ENCODE results near the gene MCM3.

DNA sequence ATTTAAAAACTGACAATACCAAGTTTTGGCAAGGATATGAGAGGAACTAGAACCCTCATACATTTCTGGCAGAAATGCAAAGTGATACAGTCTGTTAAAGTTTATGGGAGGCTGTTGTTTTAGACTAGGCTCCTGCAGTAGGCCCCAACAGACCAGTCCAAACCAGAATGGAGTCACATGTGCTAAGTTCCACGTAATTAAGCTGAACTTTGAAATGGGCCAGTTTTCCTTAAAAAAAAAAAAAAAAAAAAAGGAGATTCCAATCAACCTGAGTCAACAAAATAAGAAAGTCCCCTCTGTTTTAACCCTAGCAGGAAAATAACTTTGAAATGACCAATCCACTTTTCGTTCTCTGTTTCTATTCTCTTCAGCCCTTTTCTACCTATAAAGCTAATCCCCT, 66.8 kb downstream of the MCM3 start:
- TF ChIP-seq, protein P1, sequence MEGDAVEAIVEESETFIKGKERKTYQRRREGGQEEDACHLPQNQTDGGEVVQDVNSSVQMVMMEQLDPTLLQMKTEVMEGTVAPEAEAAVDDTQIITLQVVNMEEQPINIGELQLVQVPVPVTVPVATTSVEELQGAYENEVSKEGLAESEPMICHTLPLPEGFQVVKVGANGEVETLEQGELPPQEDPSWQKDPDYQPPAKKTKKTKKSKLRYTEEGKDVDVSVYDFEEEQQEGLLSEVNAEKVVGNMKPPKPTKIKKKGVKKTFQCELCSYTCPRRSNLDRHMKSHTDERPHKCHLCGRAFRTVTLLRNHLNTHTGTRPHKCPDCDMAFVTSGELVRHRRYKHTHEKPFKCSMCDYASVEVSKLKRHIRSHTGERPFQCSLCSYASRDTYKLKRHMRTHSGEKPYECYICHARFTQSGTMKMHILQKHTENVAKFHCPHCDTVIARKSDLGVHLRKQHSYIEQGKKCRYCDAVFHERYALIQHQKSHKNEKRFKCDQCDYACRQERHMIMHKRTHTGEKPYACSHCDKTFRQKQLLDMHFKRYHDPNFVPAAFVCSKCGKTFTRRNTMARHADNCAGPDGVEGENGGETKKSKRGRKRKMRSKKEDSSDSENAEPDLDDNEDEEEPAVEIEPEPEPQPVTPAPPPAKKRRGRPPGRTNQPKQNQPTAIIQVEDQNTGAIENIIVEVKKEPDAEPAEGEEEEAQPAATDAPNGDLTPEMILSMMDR (IDR thresholded peaks at IDR 0.05): no peak
- no peak for TF ChIP-seq EP300 (IDR thresholded peaks at IDR 0.05)
- no peak for TF ChIP-seq POLR2A (IDR thresholded peaks at IDR 0.05)

Data from tibial nerve (tissue), 4 donors.